Smooth muscle cell (in vitro differentiated cells): ENCODE data around the gene CHCHD3. TPM values are rescaled to one million over a fixed set of nuclear protein-coding genes. Genes with fewer than 3 reads are reported as not detected.

ENCODE experiments used
- DNase-seq: peaks from one replicate; lab custom pipeline; 2025; ENCODE audit not compliant: unreplicated experiment; lab: John Stamatoyannopoulos, UW
- H2AFZ ChIP-seq: fragments of 200-600 bp; sonication (generic); 2 replicates; pipeline ENCODE4 v1.6.0; 2016; ENCODE audit warnings: antibody characterized with exemption, low read depth, mild to moderate bottlenecking
- H3F3A ChIP-seq: fragments of 200-600 bp; sonication (generic); 2 replicates; pipeline ENCODE4 v1.6.0; 2017; ENCODE audit warnings: antibody characterized with exemption, low read depth
- H3K27ac ChIP-seq: fragments of 200-600 bp; sonication (generic); 2 replicates; pipeline ENCODE4 v1.5.1; 2016; ENCODE audit warnings: low read depth, mild to moderate bottlenecking
- H3K27me3 ChIP-seq: fragments of 200-600 bp; sonication (generic); 2 replicates; pipeline ENCODE4 v1.6.1; 2016; ENCODE audit warnings: low read depth, mild to moderate bottlenecking
- H3K36me3 ChIP-seq: fragments of 200-600 bp; sonication (generic); 2 replicates; pipeline ENCODE4 v1.5.1; 2016; ENCODE audit warnings: low read depth
- H3K4me1 ChIP-seq: fragments of 200-600 bp; sonication (generic); 2 replicates; pipeline ENCODE4 v1.5.1; 2016; ENCODE audit warnings: low read depth
- H3K4me2 ChIP-seq: fragments of 200-600 bp; sonication (generic); 2 replicates; pipeline ENCODE4 v1.6.0; 2016; ENCODE audit warnings: mild to moderate bottlenecking
- H3K4me3 ChIP-seq: fragments of 200-600 bp; sonication (generic); 2 replicates; pipeline ENCODE4 v1.5.1; 2016; ENCODE audit warnings: mild to moderate bottlenecking
- H3K79me2 ChIP-seq: fragments of 200-600 bp; sonication (generic); 2 replicates; pipeline ENCODE4 v1.6.0; 2016; ENCODE audit warnings: low read depth, mild to moderate bottlenecking
- H3K9ac ChIP-seq: fragments of 200-600 bp; sonication (generic); 2 replicates; pipeline ENCODE4 v1.6.0; 2016; ENCODE audit warnings: low read depth
- H3K9me3 ChIP-seq: fragments of 200-600 bp; sonication (generic); replicated peaks from 2 replicates; pipeline ENCODE4 v1.5.1; 2016; ENCODE audit warnings: low read depth
- H4K20me1 ChIP-seq: fragments of 200-600 bp; sonication (generic); 2 replicates; pipeline ENCODE4 v1.6.0; 2016; ENCODE audit warnings: low read depth
- WGBS: methylation state at CpG from one replicate; pipeline ENCODE4 v1.1.7; 2016; ENCODE audit warnings: low lambda C conversion rate; 5-methylcytosine and 5-hydroxymethylcytosine counted together
- polyA plus RNA-seq: library from polyadenylated mRNA; unstranded; fragments of >200 nt; fragmentation: Nextera tagmentation; extraction: Ambion mirVana; gene quantifications from 2 replicates; pipeline ENCODE4 v1.2.1, GENCODE V29; 2016
- total RNA-seq: library from RNA; depleted of rRNA; stranded (reverse); fragments of >200 nt; gene quantifications from 2 replicates; pipeline ENCODE4 v1.2.3, GENCODE V29; 2014
- TF ChIP-seq, protein P1 (sequence below): fragments of 200-600 bp; sonication (generic); IDR thresholded peaks from 2 replicates; pipeline ENCODE4 v1.5.1; 2017; ENCODE audit warnings: borderline replicate concordance, mild to moderate bottlenecking, antibody characterized with exemption; ENCODE audit not compliant: insufficient read depth, poor library complexity, severe bottlenecking

Gene CHCHD3
- total and polyA plus RNA-seq, 2 experiments from 2014 or later = 49.8 to 59.2 TPM

DNA sequence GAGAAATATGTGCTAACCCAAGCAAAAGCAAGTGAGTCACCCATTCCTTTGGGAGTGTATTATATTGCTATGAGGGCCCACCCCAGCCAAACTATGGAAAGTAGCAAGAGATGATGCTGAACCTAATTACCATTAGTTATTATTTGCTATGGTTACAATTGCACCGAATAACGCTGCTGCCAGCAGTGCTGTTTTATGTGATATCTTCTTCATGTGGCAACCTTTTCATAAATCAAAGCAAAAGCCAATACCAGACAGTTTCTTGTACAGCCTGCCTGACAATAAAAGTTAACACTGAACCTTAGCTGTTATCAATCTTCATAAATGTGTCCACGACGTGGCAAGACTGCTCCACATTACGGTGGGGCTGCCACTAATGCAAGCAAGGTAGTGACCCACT is 263.9 kb downstream of the CHCHD3 start:
- Histone ChIP-seq H3K9ac (no peak overlapping the region), H3K36me3 (no peaks in the 10 kb centered on the region), H3K4me2 (no peak overlapping the region), H2AFZ (no peak overlapping the region), H4K20me1 (peaks cover 4% of the 10 kb centered on the region), H3K4me3 (no peak overlapping the region), H3K27ac (no peak overlapping the region), H3K27me3 (no peaks in the 10 kb centered on the region), H3K79me2 (no peaks in the 10 kb centered on the region), H3K9me3 (no peaks in the 10 kb centered on the region), H3F3A (no peaks in the 10 kb centered on the region), H3K4me1 (no peaks in the 10 kb centered on the region)
- TF ChIP-seq, protein P1, sequence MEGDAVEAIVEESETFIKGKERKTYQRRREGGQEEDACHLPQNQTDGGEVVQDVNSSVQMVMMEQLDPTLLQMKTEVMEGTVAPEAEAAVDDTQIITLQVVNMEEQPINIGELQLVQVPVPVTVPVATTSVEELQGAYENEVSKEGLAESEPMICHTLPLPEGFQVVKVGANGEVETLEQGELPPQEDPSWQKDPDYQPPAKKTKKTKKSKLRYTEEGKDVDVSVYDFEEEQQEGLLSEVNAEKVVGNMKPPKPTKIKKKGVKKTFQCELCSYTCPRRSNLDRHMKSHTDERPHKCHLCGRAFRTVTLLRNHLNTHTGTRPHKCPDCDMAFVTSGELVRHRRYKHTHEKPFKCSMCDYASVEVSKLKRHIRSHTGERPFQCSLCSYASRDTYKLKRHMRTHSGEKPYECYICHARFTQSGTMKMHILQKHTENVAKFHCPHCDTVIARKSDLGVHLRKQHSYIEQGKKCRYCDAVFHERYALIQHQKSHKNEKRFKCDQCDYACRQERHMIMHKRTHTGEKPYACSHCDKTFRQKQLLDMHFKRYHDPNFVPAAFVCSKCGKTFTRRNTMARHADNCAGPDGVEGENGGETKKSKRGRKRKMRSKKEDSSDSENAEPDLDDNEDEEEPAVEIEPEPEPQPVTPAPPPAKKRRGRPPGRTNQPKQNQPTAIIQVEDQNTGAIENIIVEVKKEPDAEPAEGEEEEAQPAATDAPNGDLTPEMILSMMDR = no peak
- 91% methylated on average over 5 of the region's 5 CpGs for WGBS
- DNase-seq = no peak

DNA sequence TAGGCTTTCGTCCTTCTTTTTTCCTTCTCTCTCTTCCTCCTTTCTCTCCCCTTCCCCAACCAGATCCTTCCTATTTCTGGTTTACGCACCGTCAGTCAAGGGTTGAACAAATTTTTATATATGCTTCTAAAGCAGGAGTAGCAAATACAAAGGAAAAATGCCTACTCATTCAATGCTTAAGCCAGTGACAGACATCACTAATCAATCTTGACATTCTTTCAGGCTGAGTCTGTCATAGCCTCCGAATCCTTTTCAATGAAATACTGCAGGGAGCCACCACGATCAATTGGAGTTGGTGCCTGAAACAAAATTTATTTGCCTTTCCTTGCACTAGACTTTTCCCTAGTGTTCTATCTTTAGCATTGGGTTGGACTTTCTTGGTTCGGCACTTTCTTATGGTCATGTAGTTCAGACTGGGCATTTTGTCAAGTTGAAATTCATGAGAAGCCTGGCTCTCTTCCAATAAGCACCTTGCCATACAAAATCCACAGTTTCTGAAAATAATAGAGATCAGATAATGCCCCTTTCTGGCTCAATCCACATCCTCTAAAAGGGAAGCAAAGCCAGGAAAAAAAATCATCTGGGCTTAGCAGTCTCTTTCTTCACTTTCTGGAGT is 266.1 kb downstream of the CHCHD3 start:
- H3K27me3 ChIP-seq = no peaks in the 10 kb centered on the region
- no peak overlapping the region for H3K27ac ChIP-seq
- no peaks in the 10 kb centered on the region for H3K79me2 ChIP-seq
- H3K9ac ChIP-seq = no peak overlapping the region
- TF ChIP-seq, protein P1 = no peak
- no peaks in the 10 kb centered on the region for H3K4me1 ChIP-seq
- DNase-seq = no peak
- no peak overlapping the region for H3K4me2 ChIP-seq
- H2AFZ ChIP-seq = no peak overlapping the region
- no peak overlapping the region for H3K4me3 ChIP-seq
- peaks cover 4% of the 10 kb centered on the region for H4K20me1 ChIP-seq
- WGBS = 84% methylated on average over 6 of the region's 6 CpGs
- no peaks in the 10 kb centered on the region for H3K9me3 ChIP-seq
- no peaks in the 10 kb centered on the region for H3K36me3 ChIP-seq
- H3F3A ChIP-seq = no peaks in the 10 kb centered on the region

DNA sequence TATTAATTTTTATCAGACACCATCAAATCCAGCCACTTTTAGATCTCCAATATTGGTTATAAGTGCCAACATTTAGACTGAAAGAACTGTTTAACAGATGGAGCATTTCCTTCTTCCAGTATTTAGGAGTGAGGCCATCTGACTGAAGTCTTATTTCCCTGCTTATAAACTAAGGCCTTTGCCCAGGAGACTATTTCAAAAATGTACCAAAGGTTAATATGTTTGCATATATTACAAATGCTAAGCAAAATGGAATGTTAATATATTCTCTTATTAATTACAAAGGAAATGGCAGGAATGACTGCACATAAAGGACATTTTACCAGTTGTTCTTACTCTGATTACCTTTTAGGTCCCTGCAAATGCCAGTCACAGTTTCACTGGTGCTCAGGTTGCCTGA is 266.8 kb downstream of the CHCHD3 start:
- no peak for DNase-seq
- Histone ChIP-seq H3K79me2 (no peaks in the 10 kb centered on the region), H3K9me3 (no peaks in the 10 kb centered on the region), H3F3A (no peaks in the 10 kb centered on the region), H3K27ac (no peak overlapping the region), H3K36me3 (no peaks in the 10 kb centered on the region), H2AFZ (no peak overlapping the region), H3K4me1 (no peaks in the 10 kb centered on the region), H3K27me3 (no peaks in the 10 kb centered on the region), H4K20me1 (peaks cover 4% of the 10 kb centered on the region), H3K9ac (no peak overlapping the region), H3K4me3 (no peak overlapping the region), H3K4me2 (no peak overlapping the region)
- TF ChIP-seq, protein P1 = no peak

DNA sequence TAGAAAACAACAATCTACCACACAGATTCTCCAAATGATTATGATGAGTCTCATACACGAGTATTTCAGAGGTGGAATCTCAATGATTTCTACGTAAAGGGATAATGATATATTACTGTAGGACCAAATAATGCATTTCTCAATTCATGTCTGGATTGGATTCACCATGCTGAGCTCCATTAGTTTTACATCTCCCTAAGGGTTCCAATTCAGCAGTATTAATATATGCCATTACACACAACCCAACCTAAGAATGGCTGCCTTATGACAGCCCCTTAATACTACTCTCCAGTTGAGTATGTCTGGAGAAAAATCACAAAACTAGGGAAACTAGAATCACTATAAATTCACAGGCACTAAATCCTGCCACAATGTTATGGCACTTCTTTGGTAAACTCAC is 271.3 kb downstream of the CHCHD3 start:
- 94% methylated on average over 2 of the region's 2 CpGs for WGBS
- Histone ChIP-seq H4K20me1 (no peaks in the 10 kb centered on the region), H3K79me2 (no peaks in the 10 kb centered on the region), H3K4me1 (no peaks in the 10 kb centered on the region), H3F3A (no peaks in the 10 kb centered on the region), H3K4me3 (no peak overlapping the region), H3K27me3 (no peaks in the 10 kb centered on the region), H3K27ac (no peak overlapping the region), H2AFZ (no peak overlapping the region), H3K36me3 (no peaks in the 10 kb centered on the region), H3K4me2 (no peak overlapping the region), H3K9ac (no peak overlapping the region), H3K9me3 (no peaks in the 10 kb centered on the region)
- TF ChIP-seq, protein P1 = no peak
- no peak for DNase-seq
